IMR-90 (cell line): Measurements from ENCODE around the gene PAIP1. TPM values are rescaled to one million over a fixed set of nuclear protein-coding genes. Genes with fewer than 3 reads are reported as not detected.

Source experiments
- ATAC-seq: fragments of 200-7000 bp; cut with Tn5 transposase; 2 replicates; pipeline ENCODE4 v1.9.1; 2020; ENCODE audit warnings: low read depth, mild to moderate bottlenecking, moderate library complexity
- BruUV-seq: library from RNA; stranded (reverse); fragments of 400-500 nt; replicated peaks from 2 replicates; lab custom pipeline; 2021; lab: Mats Ljungman, UMichigan
- CTCF ChIA-PET: fragments of 300-600 bp; formaldehyde crosslinking; extraction: SDS; loops from one replicate; lab custom pipeline; 2021; ENCODE audit warnings: antibody characterized with exemption; lab: Yijun Ruan, JAX
- POLR2A ChIA-PET: fragments of 300-600 bp; sonication (Branson Sonifier 250); formaldehyde crosslinking; loops from one replicate; lab custom pipeline; 2022; ENCODE audit warnings: antibody characterized with exemption; ENCODE audit not compliant: unreplicated experiment; lab: Charles Lee
- DNase-seq: peaks from one replicate; pipeline ENCODE4 v3.0.0; 2013
- H2AFZ ChIP-seq: replicated peaks from 2 replicates; pipeline ENCODE3; 2013; ENCODE audit warnings: low read length, mild to moderate bottlenecking; ENCODE audit not compliant: poor library complexity
- H2AK5ac ChIP-seq: 2 replicates; pipeline ENCODE4 v1.6.1; 2013; ENCODE audit warnings: low read depth, low read length, inconsistent platforms
- H2AK9ac ChIP-seq: replicated peaks from 2 replicates; pipeline ENCODE3; 2013; ENCODE audit warnings: mild to moderate bottlenecking, low read depth, low read length, moderate library complexity; ENCODE audit not compliant: poor library complexity
- H2BK120ac ChIP-seq: 2 replicates; pipeline ENCODE4 v1.6.1; 2013; ENCODE audit warnings: low read depth, low read length, inconsistent platforms
- H2BK15ac ChIP-seq: 3 replicates; pipeline ENCODE4 v1.6.1; 2013; ENCODE audit warnings: low read depth, low read length, inconsistent platforms
- H2BK20ac ChIP-seq: 2 replicates; pipeline ENCODE4 v1.6.1; 2013; ENCODE audit warnings: low read depth, mild to moderate bottlenecking, inconsistent platforms, low read length, moderate library complexity
- H2BK5ac ChIP-seq: 2 replicates; pipeline ENCODE4 v1.6.1; 2013; ENCODE audit warnings: mild to moderate bottlenecking, low read depth, low read length, inconsistent platforms; ENCODE audit not compliant: poor library complexity, severe bottlenecking
- H3K14ac ChIP-seq: replicated peaks from 2 replicates; pipeline ENCODE4 v1.6.1; 2013; ENCODE audit warnings: low read depth, low read length, inconsistent platforms
- H3K18ac ChIP-seq: 2 replicates; pipeline ENCODE4 v1.6.1; 2013; ENCODE audit warnings: low read depth, low read length, control low read depth
- H3K23ac ChIP-seq: 2 replicates; pipeline ENCODE4 v1.6.1; 2013; ENCODE audit warnings: low read depth, low read length, inconsistent platforms
- H3K27ac ChIP-seq: 2 replicates; pipeline ENCODE4 v1.5.1; 2013; ENCODE audit warnings: mild to moderate bottlenecking, control low read depth, low read length; ENCODE audit not compliant: insufficient read depth
- H3K27me3 ChIP-seq: 2 replicates; pipeline ENCODE4 v1.6.1; 2013; ENCODE audit warnings: low read length; ENCODE audit not compliant: control insufficient read depth, insufficient read depth
- H3K36me3 ChIP-seq: 2 replicates; pipeline ENCODE4 v1.6.1; 2013; ENCODE audit warnings: low read length, mixed read lengths; ENCODE audit not compliant: control insufficient read depth, insufficient read depth
- H3K4ac ChIP-seq: 2 replicates; pipeline ENCODE4 v1.6.1; 2013; ENCODE audit warnings: low read depth, low read length, inconsistent platforms
- H3K4me1 ChIP-seq: 2 replicates; pipeline ENCODE4 v1.6.1; 2013; ENCODE audit warnings: low read length, mixed read lengths; ENCODE audit not compliant: control insufficient read depth, insufficient read depth
- H3K4me2 ChIP-seq: 2 replicates; pipeline ENCODE4 v1.6.1; 2013; ENCODE audit warnings: low read depth, mild to moderate bottlenecking, control low read depth, low read length, moderate library complexity
- H3K4me3 ChIP-seq: 2 replicates; pipeline ENCODE4 v1.5.1; 2013; ENCODE audit warnings: low read depth, mild to moderate bottlenecking, control low read depth, low read length, moderate library complexity; ENCODE audit not compliant: insufficient read depth
- H3K56ac ChIP-seq: 2 replicates; pipeline ENCODE4 v1.6.1; 2013; ENCODE audit warnings: low read length, inconsistent platforms; ENCODE audit not compliant: insufficient read depth; ENCODE audit errors: extremely low read depth
- H3K79me1 ChIP-seq, 2 experiments: 2 replicates each; pipeline ENCODE4 v1.6.1; 2013; ENCODE audit warnings: low read length in 2 of 2, inconsistent platforms in 1 of 2, low read depth in 1 of 2
- H3K9ac ChIP-seq: 2 replicates; pipeline ENCODE4 v1.6.1; 2013; ENCODE audit warnings: low read depth, low read length, control low read depth
- H3K9me1 ChIP-seq: 2 replicates; pipeline ENCODE4 v1.6.1; 2013; ENCODE audit warnings: low read length, inconsistent platforms; ENCODE audit not compliant: insufficient read depth
- H3K9me3 ChIP-seq: 2 replicates; pipeline ENCODE4 v1.6.1; 2013; ENCODE audit warnings: low read length; ENCODE audit not compliant: control insufficient read depth, insufficient read depth
- H4K20me1 ChIP-seq: 2 replicates; pipeline ENCODE4 v1.6.1; 2013; ENCODE audit warnings: low read length, inconsistent platforms; ENCODE audit not compliant: insufficient read depth
- H4K5ac ChIP-seq: 2 replicates; pipeline ENCODE4 v1.6.1; 2013; ENCODE audit warnings: mild to moderate bottlenecking, low read depth, low read length, control low read depth
- H4K8ac ChIP-seq, 2 experiments: 2 replicates each; pipeline ENCODE4 v1.6.1; 2013; ENCODE audit warnings: low read depth in 2 of 2, low read length in 2 of 2, control low read depth in 1 of 2, inconsistent platforms in 1 of 2
- H4K91ac ChIP-seq: 2 replicates; pipeline ENCODE4 v1.6.1; 2013; ENCODE audit warnings: low read depth, low read length, inconsistent platforms; ENCODE audit not compliant: insufficient read depth
- BHLHE40 ChIP-seq: fragments of 150-350 bp; IDR thresholded peaks from 2 replicates; pipeline ENCODE4 v1.6.1; 2016; ENCODE audit warnings: mild to moderate bottlenecking, low read depth, low read length
- MXI1 ChIP-seq: IDR thresholded peaks from 2 replicates; pipeline ENCODE4 v1.6.1; 2012; ENCODE audit warnings: low read depth, mild to moderate bottlenecking, low read length, moderate library complexity, borderline replicate concordance
- NFE2L2 ChIP-seq: fragments of 150-350 bp; IDR thresholded peaks from 2 replicates; pipeline ENCODE4 v1.6.1; 2016; ENCODE audit warnings: low read depth, mild to moderate bottlenecking, low read length
- SMC3 ChIP-seq: fragments of 150-350 bp; IDR thresholded peaks from 2 replicates; pipeline ENCODE4 v1.6.1; 2016; ENCODE audit warnings: low read depth, mild to moderate bottlenecking, antibody characterized with exemption, low read length, moderate library complexity
- USF2 ChIP-seq: fragments of 150-350 bp; IDR thresholded peaks from 2 replicates; pipeline ENCODE4 v1.6.1; 2017; ENCODE audit warnings: mild to moderate bottlenecking, antibody characterized with exemption, low read length, low read depth
- dilution Hi-C: fragments of 300-500 bp; cut with HindIII; formaldehyde crosslinking; loops from one replicate; pipeline ENCODE4 v1.14.3; 2018; ENCODE audit warnings: low sequenced_read_pairs; ENCODE audit not compliant: unreplicated experiment
- in situ Hi-C: fragments of 300-500 bp; cut with MboI; formaldehyde crosslinking; loops from 3 replicates; pipeline ENCODE4 v1.14.3; 2019; ENCODE audit warnings: low sequenced_read_pairs, inconsistent platforms, mixed read lengths
- intact Hi-C: fragments of 100-400 bp; cut with micrococcal nuclease; formaldehyde crosslinking; loops from 2 replicates; pipeline ENCODE4 v1.10.0; 2022
- polyA plus RNA-seq, 3 experiments: library from polyadenylated mRNA; depleted of rRNA; stranded (reverse); fragments of >200 nt; gene quantifications; 2 replicates each; pipeline ENCODE4 v1.2.3, GENCODE V29; 2012; ENCODE audit warnings: low replicate concordance in 1 of 3
- total RNA-seq: library from RNA; depleted of rRNA; stranded (reverse); fragments of >200 nt; gene quantifications from 2 replicates; pipeline ENCODE4 v1.2.3, GENCODE V29; 2012

Gene PAIP1
- total and polyA plus RNA-seq, 2 of the 4 experiments (the other 2 are of a cell fraction), result 59.1 to 123 TPM

DNA sequence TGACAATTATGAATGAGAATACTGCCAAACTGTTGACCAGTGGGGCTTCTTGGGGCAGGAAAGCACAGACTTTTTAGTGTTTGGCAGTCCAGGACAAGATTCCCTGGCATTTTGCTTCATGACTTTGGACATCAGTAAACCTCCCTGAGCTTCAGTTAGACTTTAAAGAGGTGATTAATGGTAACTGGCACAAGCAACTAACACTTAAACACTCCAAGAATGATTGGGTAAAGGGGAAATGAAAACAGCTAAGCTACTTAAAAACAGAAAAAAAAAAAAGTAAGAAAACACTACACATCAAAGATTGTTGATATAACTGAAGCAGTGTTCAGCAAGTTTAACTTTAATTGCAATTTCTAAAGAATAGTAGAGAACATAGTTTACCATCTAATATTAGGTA, 13.4 kb downstream of the PAIP1 start:
- no peak overlapping the region for H2AK5ac ChIP-seq
- H3K36me3 ChIP-seq, result peaks cover 39% of the 10 kb centered on the region
- H3K18ac ChIP-seq, result no peak overlapping the region
- H2BK20ac ChIP-seq, result no peak overlapping the region
- intact Hi-C loops (no loop called here), dilution Hi-C loops (no loop called here), in situ Hi-C loops (no loop called here)
- ChIA-PET POLR2A (no interaction called here), CTCF (no interaction called here)
- H3K14ac ChIP-seq, result no peak overlapping the region
- no peaks in the 10 kb centered on the region; the same call in 1 of the 2 replicates for H3K9me1 ChIP-seq
- no peaks in the 10 kb centered on the region for H3K9me3 ChIP-seq
- no peak overlapping the region for H3K23ac ChIP-seq
- no peak overlapping the region for H3K27ac ChIP-seq
- no peak overlapping the region for H4K8ac ChIP-seq
- TF ChIP-seq SMC3 (no peak), NFE2L2 (no peak), MXI1 (no peak), USF2 (no peak), BHLHE40 (no peak)
- no peak overlapping the region for H4K5ac ChIP-seq
- H3K56ac ChIP-seq, result no peak overlapping the region
- BruUV-seq, result no TSS peak
- DNase-seq (no peak), ATAC-seq (no peak)
- H3K4ac ChIP-seq, result no peak overlapping the region
- H3K79me1 ChIP-seq, result peaks cover 33 to 34% of the 10 kb centered on the region in 2 experiments
- H3K4me3 ChIP-seq, result no peak overlapping the region
- H2AFZ ChIP-seq, result no peak overlapping the region
- no peak overlapping the region for H2BK15ac ChIP-seq
- H2BK5ac ChIP-seq, result no peak overlapping the region
- no peak overlapping the region for H4K91ac ChIP-seq
- no peak overlapping the region for H2BK120ac ChIP-seq
- no peaks in the 10 kb centered on the region for H3K4me1 ChIP-seq
- H3K4me2 ChIP-seq, result no peak overlapping the region
- no peak overlapping the region for H2AK9ac ChIP-seq
- H4K20me1 ChIP-seq, result no peaks in the 10 kb centered on the region
- no peaks in the 10 kb centered on the region for H3K27me3 ChIP-seq
- H3K9ac ChIP-seq, result no peak overlapping the region
